GM23338 (cell line): ENCODE measurements around the gene AMELX. TPM values are rescaled to one million over a fixed set of nuclear protein-coding genes. Genes with fewer than 3 reads are reported as not detected.

Experiments
- ATAC-seq: fragments of 200-7000 bp; cut with Tn5 transposase; 3 replicates; pipeline ENCODE4 v1.9.1; 2020
- DNase-seq: peaks from one replicate; pipeline ENCODE4 v3.0.0-alpha.2; 2015; ENCODE audit warnings: low spot score
- H2AFZ ChIP-seq: fragments of 200-600 bp; sonication (generic); 2 replicates; pipeline ENCODE4 v1.8.0; 2016; ENCODE audit warnings: antibody characterized with exemption, mild to moderate bottlenecking, moderate library complexity
- H3F3A ChIP-seq: fragments of 200-600 bp; sonication (generic); replicated peaks from 2 replicates; pipeline ENCODE4 v1.8.0; 2017; ENCODE audit warnings: antibody characterized with exemption, mixed run types, low read depth
- H3K27ac ChIP-seq: fragments of 200-600 bp; sonication (generic); 2 replicates; pipeline ENCODE4 v1.6.1; 2016; ENCODE audit warnings: low read depth
- H3K27me3 ChIP-seq: fragments of 200-600 bp; sonication (generic); 2 replicates; pipeline ENCODE4 v1.8.0; 2016; ENCODE audit warnings: mild to moderate bottlenecking, mixed run types, moderate library complexity; ENCODE audit not compliant: insufficient read depth
- H3K36me3 ChIP-seq: fragments of 200-600 bp; sonication (generic); 2 replicates; pipeline ENCODE4 v1.8.0; 2016; ENCODE audit warnings: mild to moderate bottlenecking; ENCODE audit not compliant: insufficient read depth
- H3K4me1 ChIP-seq: fragments of 200-600 bp; sonication (generic); 2 replicates; pipeline ENCODE4 v1.8.0; 2016; ENCODE audit warnings: mild to moderate bottlenecking, moderate library complexity; ENCODE audit not compliant: insufficient read depth
- H3K4me2 ChIP-seq: fragments of 200-600 bp; sonication (generic); 2 replicates; pipeline ENCODE4 v1.7.1; 2017; ENCODE audit warnings: mixed run types
- H3K4me3 ChIP-seq: fragments of 200-600 bp; sonication (generic); 2 replicates; pipeline ENCODE4 v1.6.1; 2016; ENCODE audit warnings: mixed run types
- H3K79me2 ChIP-seq: fragments of 200-600 bp; sonication (generic); replicated peaks from 2 replicates; pipeline ENCODE4 v1.8.0; 2017; ENCODE audit warnings: mild to moderate bottlenecking; ENCODE audit not compliant: insufficient read depth
- H3K9me2 ChIP-seq: fragments of 200-600 bp; sonication (generic); 2 replicates; pipeline ENCODE4 v1.8.0; 2017; ENCODE audit not compliant: insufficient read depth
- H4K20me1 ChIP-seq: fragments of 200-600 bp; sonication (generic); replicated peaks from 2 replicates; pipeline ENCODE4 v1.8.0; 2017; ENCODE audit warnings: mild to moderate bottlenecking; ENCODE audit not compliant: insufficient read depth
- H3K27ac Mint-ChIP-seq: 2 replicates; pipeline ENCODE4 v1.8.0; 2020; ENCODE audit warnings: inconsistent platforms, mild to moderate bottlenecking, moderate library complexity, mixed read lengths
- H3K27me3 Mint-ChIP-seq: 3 replicates; pipeline ENCODE4 v1.8.0; 2022; ENCODE audit warnings: low read depth, mild to moderate bottlenecking, moderate library complexity, mixed read lengths, inconsistent platforms; ENCODE audit not compliant: insufficient read depth, poor library complexity
- H3K36me3 Mint-ChIP-seq: 3 replicates; pipeline ENCODE4 v1.8.0; 2021; ENCODE audit warnings: low read depth, mild to moderate bottlenecking, inconsistent platforms, moderate library complexity, mixed read lengths
- H3K4me1 Mint-ChIP-seq: 3 replicates; pipeline ENCODE4 v1.8.0; 2020; ENCODE audit warnings: mild to moderate bottlenecking, inconsistent platforms, mixed read lengths
- H3K4me3 Mint-ChIP-seq: 3 replicates; pipeline ENCODE4 v1.8.0; 2021; ENCODE audit warnings: moderate library complexity, mild to moderate bottlenecking, inconsistent platforms, mixed read lengths
- H3K9me3 Mint-ChIP-seq: 3 replicates; pipeline ENCODE4 v1.8.0; 2020; ENCODE audit warnings: moderate library complexity, mild to moderate bottlenecking, inconsistent platforms, mixed read lengths
- CREB1 ChIP-seq: fragments of 250-450 bp; sonication (Bioruptor Pico); IDR thresholded peaks from 2 replicates; pipeline ENCODE4 v1.5.0; 2020; ENCODE audit warnings: low read depth, mild to moderate bottlenecking, moderate library complexity
- ETS1 ChIP-seq: IDR thresholded peaks from 2 replicates; pipeline ENCODE4 v1.6.1; 2016; ENCODE audit warnings: antibody characterized with exemption
- EZH2phosphoT487 ChIP-seq: fragments of 200-600 bp; sonication (generic); IDR thresholded peaks from one replicate; pipeline ENCODE4 v1.8.1; 2018; ENCODE audit warnings: antibody characterized with exemption; ENCODE audit not compliant: unreplicated experiment
- JUNB ChIP-seq: IDR thresholded peaks from one replicate; pipeline ENCODE4 v1.6.1; 2016; ENCODE audit warnings: antibody characterized with exemption; ENCODE audit not compliant: unreplicated experiment
- REST ChIP-seq: IDR thresholded peaks from one replicate; pipeline ENCODE4 v1.6.1; 2018; ENCODE audit warnings: antibody characterized with exemption; ENCODE audit not compliant: unreplicated experiment
- STAT1 ChIP-seq: IDR thresholded peaks from one replicate; pipeline ENCODE4 v1.6.1; 2016; ENCODE audit warnings: antibody characterized with exemption; ENCODE audit not compliant: unreplicated experiment
- ZNF114 ChIP-seq: fragments of 250-450 bp; sonication (Bioruptor Pico); IDR thresholded peaks from 2 replicates; pipeline ENCODE4 v1.5.0; 2020; ENCODE audit warnings: mild to moderate bottlenecking, moderate library complexity
- ZNF331 ChIP-seq: fragments of 250-450 bp; sonication (Bioruptor Pico); IDR thresholded peaks from 2 replicates; pipeline ENCODE4 v1.5.0; 2020; ENCODE audit warnings: low read depth, mild to moderate bottlenecking, moderate library complexity
- ZNF462 ChIP-seq: fragments of 250-450 bp; sonication (Bioruptor Pico); IDR thresholded peaks from 2 replicates; pipeline ENCODE4 v1.5.0; 2020; ENCODE audit warnings: mild to moderate bottlenecking, moderate library complexity
- polyA plus RNA-seq: library from polyadenylated mRNA; unstranded; fragments of >200 nt; fragmentation: Nextera tagmentation; extraction: Ambion mirVana; gene quantifications from 2 replicates; pipeline ENCODE4 v1.2.1, GENCODE V29; 2016
- total RNA-seq: library from RNA; depleted of rRNA; stranded (reverse); fragments of >200 nt; shearing (Covaris generic); gene quantifications from 2 replicates; pipeline ENCODE4 v1.2.3, GENCODE V29; 2014

AMELX gene
- total and polyA plus RNA-seq, 2 experiments from 2014 or later: not detected

GRCh38 chrX:11282043-11282442 lies 11.2 kb upstream of the AMELX start (continued):
- TF ChIP-seq REST (no peak), JUNB (no peak), CREB1 (no peak), ZNF114 (CRISPR knock-in tag) (no peak), ETS1 (no peak)

- H3K27me3 Mint-ChIP-seq: no peaks in the 10 kb centered on the region
- no peaks in the 10 kb centered on the region for H3K4me1 ChIP-seq
- TF ChIP-seq EZH2phosphoT487: no peak
- TF ChIP-seq ZNF462: no peak
- TF ChIP-seq ZNF331: no peak
- TF ChIP-seq REST: no peak
- no peak for TF ChIP-seq STAT1
- no peak for TF ChIP-seq ETS1
Observed at GRCh38 chrX:11285651-11286050, 7.6 kb upstream of the AMELX start.

More at GRCh38 chrX:11285651-11286050, 7.6 kb upstream of the AMELX start:
- no peaks in the 10 kb centered on the region for H4K20me1 ChIP-seq
- no peak for ATAC-seq
- Mint-ChIP-seq H3K9me3 (no peaks in the 10 kb centered on the region), H3K4me3 (no peak overlapping the region), H3K27ac (no peak overlapping the region), H3K36me3 (no peaks in the 10 kb centered on the region), H3K4me1 (no peaks in the 10 kb centered on the region)
- H3K4me2 ChIP-seq: no peak overlapping the region
- DNase-seq: no peak
- H3K27me3 ChIP-seq: no peaks in the 10 kb centered on the region
- no peaks in the 10 kb centered on the region for H3K79me2 ChIP-seq
- no peaks in the 10 kb centered on the region for H3F3A ChIP-seq
- no peak overlapping the region for H3K27ac ChIP-seq
- H3K9me2 ChIP-seq: no peaks in the 10 kb centered on the region
- no peaks in the 10 kb centered on the region for H3K36me3 ChIP-seq
- no peak overlapping the region for H3K4me3 ChIP-seq
- H2AFZ ChIP-seq: no peak overlapping the region
